Measurements from ENCODE around the gene OSBP2.

- no peak for TF ChIP-seq CTCF (IDR thresholded peaks at IDR 0.05)
- TF ChIP-seq EZH2phosphoT487 (IDR thresholded peaks at IDR 0.05), result no peak
Measured at GRCh38 chr22:30714062-30714461, 19.4 kb downstream of the OSBP2 start.

Measured in neural progenitor cell (in vitro differentiated cells).